ENCODE measurements around the gene BEAN1.
"Not testable (repeated sequence)": the region's sequence is repeated elsewhere in the genome, so short reads cannot be mapped to it uniquely, and the experiment has no call there.

BEAN1 gene

DNA sequence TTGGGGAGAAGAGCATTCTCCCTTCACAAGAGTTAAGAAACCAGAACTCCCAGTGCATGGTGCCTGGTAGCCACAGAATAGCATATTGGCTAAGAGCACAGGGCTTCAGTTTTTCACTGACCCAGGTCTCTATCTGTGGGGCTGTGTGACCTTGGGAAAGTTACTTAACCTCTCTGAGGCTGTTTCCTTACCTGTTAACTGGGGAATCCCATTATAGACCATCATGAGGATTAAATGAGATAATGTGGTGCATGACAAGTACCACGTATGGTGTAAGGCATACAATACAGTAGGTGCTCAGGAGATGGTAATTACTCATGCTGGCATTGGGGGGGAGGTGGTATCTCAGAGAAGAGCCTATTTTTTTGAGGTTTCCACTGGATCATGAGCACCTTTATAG lies 33.6 kb downstream of the BEAN1 start:
- TF ChIP-seq, protein P1, sequence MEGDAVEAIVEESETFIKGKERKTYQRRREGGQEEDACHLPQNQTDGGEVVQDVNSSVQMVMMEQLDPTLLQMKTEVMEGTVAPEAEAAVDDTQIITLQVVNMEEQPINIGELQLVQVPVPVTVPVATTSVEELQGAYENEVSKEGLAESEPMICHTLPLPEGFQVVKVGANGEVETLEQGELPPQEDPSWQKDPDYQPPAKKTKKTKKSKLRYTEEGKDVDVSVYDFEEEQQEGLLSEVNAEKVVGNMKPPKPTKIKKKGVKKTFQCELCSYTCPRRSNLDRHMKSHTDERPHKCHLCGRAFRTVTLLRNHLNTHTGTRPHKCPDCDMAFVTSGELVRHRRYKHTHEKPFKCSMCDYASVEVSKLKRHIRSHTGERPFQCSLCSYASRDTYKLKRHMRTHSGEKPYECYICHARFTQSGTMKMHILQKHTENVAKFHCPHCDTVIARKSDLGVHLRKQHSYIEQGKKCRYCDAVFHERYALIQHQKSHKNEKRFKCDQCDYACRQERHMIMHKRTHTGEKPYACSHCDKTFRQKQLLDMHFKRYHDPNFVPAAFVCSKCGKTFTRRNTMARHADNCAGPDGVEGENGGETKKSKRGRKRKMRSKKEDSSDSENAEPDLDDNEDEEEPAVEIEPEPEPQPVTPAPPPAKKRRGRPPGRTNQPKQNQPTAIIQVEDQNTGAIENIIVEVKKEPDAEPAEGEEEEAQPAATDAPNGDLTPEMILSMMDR (conservative IDR thresholded peaks at IDR 0.05; ENCODE audit: low read length), result no peak
- no peak for DNase-seq (ENCODE audit: low read depth)
- no peak overlapping the region for H3K4me3 ChIP-seq (ENCODE audit: low read length)

DNA sequence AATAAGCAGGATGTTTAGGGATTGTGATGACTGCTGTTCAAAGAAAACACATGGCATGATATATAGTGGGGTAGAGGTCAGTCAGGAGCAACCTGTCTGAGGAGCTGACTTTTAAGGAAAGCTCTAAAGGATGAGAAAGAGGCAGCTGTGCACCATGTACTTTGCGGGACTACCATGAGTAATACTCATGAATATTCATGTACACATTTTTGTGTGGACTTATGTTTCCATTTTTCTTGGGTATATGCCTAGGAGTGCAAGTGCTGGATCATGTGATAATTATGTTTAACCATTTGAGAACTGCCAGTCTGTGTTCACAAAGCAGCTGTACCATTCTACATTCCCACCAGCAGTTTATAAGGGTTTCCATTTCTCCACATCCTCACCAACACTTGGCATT lies 35.8 kb downstream of the BEAN1 start:
- no peak for DNase-seq (ENCODE audit: low read depth)
- H3K4me3 ChIP-seq (ENCODE audit: low read length), result no peak overlapping the region
- TF ChIP-seq, protein P1 (conservative IDR thresholded peaks at IDR 0.05; ENCODE audit: low read length), result no peak

DNA sequence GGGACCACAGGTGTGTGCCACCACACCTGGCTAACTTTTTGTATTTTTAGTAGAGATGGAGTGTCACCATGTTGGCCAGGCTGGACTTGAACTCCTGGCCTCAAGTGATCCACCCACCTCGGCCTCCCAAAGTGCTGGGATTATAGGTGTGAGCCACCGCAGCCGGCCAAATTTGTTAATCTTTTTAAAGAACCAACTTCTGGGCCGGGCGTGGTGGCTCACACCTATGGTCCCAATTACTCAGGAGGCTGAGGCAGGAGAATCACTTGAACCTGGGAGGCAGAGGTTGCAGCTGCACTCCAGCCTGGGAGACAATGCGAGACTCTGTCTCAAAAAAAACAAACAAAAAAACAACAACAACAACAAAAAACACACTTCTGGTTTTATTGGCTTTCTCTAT lies 38.9 kb downstream of the BEAN1 start:
- H3K4me3 ChIP-seq (ENCODE audit: low read length); DNase-seq (ENCODE audit: low read depth): not testable (repeated sequence)

DNA sequence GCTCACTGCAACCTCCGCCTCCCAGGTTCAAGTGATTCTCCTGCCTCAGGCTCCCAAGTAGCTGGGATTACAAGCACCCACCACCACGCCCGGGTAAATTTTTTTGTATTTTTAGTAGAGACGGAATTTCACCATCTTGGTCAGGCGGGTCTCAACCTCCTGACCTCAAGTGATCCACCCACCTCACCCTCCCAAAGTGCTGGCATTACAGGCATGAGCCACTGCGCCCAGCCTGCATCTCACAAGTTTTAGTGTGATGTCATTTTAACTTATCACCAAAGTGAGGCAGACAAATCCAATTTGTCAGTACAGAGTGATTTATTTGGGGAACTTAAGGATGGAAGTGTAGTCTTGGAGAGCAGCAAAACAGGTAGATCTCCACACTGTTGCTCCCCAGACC lies 39.5 kb downstream of the BEAN1 start:
- H3K4me3 ChIP-seq (ENCODE audit: low read length); DNase-seq (ENCODE audit: low read depth): not testable (repeated sequence)

DNA sequence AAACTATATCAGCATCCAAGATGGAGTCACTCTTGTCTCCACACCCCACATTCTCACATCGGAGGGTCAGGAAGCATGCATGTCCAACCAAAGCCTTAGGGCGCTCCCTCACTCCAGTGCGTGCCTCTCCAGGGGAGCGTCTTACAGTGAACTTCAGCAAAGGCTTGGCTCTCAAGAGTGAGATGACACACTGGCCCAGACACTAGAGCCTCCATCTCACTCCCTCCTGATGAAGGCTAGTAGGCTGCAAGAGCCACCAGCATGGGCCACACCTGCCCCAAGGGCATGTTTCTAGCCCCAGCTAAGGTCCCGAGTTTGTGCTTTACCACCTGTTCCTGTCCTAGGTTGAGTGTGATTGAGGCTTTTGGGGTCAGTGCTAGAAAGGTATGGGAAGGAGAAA lies 40.5 kb downstream of the BEAN1 start:
- TF ChIP-seq, protein P1 (conservative IDR thresholded peaks at IDR 0.05; ENCODE audit: low read length), result no peak
- H3K4me3 ChIP-seq (ENCODE audit: low read length), result no peak overlapping the region
- no peak for DNase-seq (ENCODE audit: low read depth)

DNA sequence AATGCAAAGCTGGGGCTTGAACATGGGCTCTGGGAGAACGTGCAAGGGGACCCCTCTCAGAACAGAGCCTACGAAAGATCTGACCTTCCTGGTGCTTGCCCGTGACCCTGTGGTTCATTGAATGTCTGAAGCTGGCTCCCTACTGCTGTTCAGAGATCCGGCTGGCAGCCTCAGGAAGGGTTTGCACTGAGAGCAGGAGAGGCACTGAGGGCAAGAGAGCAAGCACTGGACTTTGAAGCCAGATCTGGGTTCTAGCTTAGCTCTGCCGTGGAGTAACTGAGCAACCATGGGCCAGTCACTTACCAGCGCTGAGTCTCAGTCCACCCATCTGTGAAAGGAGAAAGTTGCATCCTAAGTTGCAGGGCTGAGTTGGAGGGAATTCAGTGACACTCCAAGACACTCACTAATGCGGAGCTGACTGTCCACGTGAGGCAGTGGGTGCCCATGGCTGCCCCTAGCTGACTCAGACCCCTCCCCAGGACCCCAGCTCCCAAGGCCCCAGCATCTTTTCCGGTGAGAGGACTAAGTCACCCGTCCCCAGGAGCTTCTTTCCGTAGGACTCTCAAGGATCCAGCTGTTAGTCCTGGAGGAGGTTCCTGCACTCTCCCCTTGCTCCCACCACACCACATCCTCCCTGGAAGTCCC lies 41.3 kb downstream of the BEAN1 start:
- DNase-seq (ENCODE audit: low read depth), result no peak
- TF ChIP-seq, protein P1 (conservative IDR thresholded peaks at IDR 0.05; ENCODE audit: low read length), result no peak
- H3K4me3 ChIP-seq (ENCODE audit: low read length), result no peak overlapping the region

DNA sequence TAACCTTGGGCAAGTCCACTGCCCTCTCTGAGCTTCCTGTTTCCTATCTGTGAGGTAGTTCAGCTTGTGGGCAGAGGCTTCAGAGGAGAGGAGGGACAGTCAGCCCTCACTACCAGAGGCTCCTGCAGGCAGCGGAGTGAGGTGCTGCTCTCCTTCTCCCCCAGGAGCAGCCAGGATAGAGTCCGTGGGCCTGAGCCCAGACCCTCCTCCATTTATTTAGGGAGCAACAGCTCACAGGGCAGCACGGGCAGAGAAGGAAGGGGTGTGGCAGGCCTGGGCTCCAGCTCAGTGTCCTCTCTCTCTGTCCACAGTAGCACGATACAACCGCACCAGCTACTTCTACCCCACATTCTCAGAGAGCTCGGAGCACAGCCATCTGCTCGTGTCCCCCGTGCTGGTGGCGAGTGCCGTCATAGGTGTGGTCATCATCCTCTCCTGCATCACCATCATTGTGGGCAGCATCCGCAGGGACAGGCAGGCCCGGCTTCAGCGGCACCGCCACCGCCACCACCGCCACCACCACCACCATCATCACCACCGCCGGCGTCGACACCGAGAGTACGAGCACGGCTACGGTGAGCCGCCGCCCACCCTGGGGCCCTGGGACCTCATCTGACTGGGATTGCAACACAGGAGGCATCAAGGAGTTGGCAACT lies 42.3 kb downstream of the BEAN1 start:
- no peak for DNase-seq (ENCODE audit: low read depth)
- TF ChIP-seq, protein P1 (conservative IDR thresholded peaks at IDR 0.05; ENCODE audit: low read length), result no peak
- H3K4me3 ChIP-seq (ENCODE audit: low read length), result no peak overlapping the region

DNA sequence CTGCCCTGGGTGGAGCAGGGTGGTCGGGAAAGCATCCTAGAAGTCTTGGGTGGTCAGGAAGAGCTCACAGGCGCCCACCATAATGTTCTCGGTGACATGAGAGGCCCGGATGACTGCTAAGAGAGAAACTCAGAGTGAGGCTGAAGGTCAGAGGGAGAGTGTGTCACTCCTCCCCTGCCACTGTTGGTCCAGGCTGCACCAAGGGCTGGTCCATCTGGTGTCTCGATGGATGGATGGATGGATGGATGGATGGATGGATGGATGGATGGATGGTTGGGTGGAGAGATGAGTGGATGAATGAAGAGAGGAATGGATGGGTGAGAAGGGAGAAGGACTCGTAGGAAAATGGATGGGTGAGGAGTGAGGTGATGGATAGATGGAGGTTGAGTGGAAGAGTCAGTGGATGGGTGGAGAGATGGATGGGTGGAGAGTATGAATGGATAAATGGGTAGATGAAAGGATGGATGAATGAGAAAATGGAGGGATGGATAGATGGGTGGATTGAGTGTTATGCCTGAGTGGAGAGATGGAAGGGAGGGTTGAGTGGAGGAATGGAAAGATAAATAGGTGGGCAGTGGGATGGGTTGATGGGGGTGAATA lies 43.0 kb downstream of the BEAN1 start:
- TF ChIP-seq, protein P1 (conservative IDR thresholded peaks at IDR 0.05; ENCODE audit: low read length), result no peak
- DNase-seq (ENCODE audit: low read depth), result no peak
- H3K4me3 ChIP-seq (ENCODE audit: low read length), result no peak overlapping the region
